Left colon (tissue), 2 donors: Measurements from ENCODE around the gene POMGNT2. TPM values are rescaled to one million over a fixed set of nuclear protein-coding genes. Genes with fewer than 3 reads are reported as not detected.
"Not testable (repeated sequence)": the region's sequence is repeated elsewhere in the genome, so short reads cannot be mapped to it uniquely, and the experiment has no call there.

ENCODE experiments used
- ATAC-seq: fragments of 200-7000 bp; cut with Tn5 transposase; one replicate; pipeline ENCODE4 v1.9.1; 2020; ENCODE audit warnings: mild to moderate bottlenecking, moderate library complexity
- DNase-seq, 2 donors: peaks; one replicate each; pipeline ENCODE4 v3.0.0-alpha.2; 2020
- intact Hi-C, 2 donors: fragments of 100-400 bp; cut with DNase I in 1 of 2; cut with micrococcal nuclease in 1 of 2; formaldehyde crosslinking; loops; one replicate each; pipeline versions ENCODE4 v1.11.2 to v1.14.0; 2022; cut with DNase I, micrococcal nuclease
- total RNA-seq, 2 donors: library from RNA; stranded (reverse); fragmentation: NEBNext Ultra II Directional; extraction: Animal tissue kit (Norgen Biotek cat#: 25700); gene quantifications; one replicate each; pipeline ENCODE4 v1.2.1, GENCODE V29; 2021
- donor health status: DM: no; HTN: no; CAD: no.
- donor health status: DM: yes; HTN: yes; CAD: no.

The POMGNT2 gene
- total RNA-seq, 2 donors from 2014 or later = 3.7 to 5.1 TPM

- ATAC-seq = peak; percentile 61
- no peak for DNase-seq
- intact Hi-C loops = no loop called here
Measured at GRCh38 chr3:43059456-43059855, 46.4 kb downstream of the POMGNT2 start.

DNA sequence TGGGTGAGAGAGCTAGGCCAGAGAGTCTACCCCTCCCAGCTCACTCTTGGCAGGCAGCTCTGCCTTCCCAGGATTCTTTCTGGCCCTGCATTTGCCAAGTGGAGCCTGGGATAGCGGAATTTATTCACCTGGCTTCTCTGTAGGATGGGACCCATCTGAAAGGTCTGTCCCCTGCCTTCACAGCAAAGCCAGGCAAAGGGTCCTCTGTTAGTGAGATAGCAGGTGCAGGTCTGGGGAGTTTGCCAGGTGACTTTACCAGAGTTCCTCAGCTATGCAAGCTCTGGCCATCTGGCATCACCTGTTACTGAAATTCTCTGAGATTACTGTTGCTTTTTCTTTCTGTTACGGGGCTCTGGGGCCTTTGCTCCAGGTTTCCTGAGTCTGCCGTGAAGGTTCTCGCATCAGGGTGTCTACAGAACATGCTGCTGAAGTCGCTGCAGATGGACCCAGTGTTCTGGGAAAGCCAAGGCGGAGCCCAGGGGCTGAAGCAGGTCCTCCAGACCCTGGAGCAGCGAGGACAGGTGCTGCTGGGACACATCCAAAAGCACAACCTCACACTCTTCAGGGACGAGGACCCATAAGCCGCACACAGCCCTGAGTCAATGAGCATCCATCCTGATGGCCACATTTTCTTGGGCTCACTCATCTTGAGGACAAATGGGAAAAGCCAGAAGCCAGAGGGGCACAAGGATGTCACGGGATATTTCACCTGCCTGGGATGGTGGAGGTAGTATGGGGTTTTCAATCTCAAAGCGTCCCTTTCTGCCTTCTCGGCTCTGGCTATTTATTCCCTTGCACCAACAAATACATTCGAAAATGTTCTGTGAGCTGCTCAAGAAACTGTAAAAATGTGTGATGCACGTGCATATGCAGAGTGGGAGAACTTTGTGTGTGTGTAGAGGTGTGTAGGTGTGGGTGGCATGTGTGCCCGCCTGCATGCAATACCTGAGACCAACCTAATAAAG, 49.8 kb downstream of the POMGNT2 start:
- DNase-seq = no peak
- ATAC-seq = no peak
- intact Hi-C loops = no loop called here

DNA sequence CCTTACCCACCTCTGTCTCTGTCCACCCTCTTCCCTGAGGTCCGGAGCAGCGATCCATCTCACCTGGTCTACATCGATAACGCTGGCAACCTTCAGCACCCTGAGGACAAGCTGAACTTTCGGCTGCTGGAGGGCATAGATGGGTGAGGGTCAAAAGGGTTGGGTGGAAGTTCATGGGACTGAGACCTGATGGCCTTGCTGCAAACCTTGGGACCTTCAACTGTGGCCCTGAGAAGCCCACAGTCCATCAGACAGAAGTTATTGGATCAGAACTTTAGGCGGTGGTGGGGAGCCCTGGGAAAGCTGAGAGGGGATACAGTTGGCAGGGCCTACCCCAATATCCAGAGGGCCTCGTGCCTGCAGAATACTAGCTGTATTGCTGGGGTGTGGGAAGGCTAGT, 50.5 kb downstream of the POMGNT2 start:
- intact Hi-C loops = no loop called here
- no peak for DNase-seq
- no peak for ATAC-seq

GRCh38 chr3:43054754-43055153, 51.1 kb downstream of the POMGNT2 start:
- DNase-seq (no peak), ATAC-seq (no peak)
- intact Hi-C loops = no loop called here

DNA sequence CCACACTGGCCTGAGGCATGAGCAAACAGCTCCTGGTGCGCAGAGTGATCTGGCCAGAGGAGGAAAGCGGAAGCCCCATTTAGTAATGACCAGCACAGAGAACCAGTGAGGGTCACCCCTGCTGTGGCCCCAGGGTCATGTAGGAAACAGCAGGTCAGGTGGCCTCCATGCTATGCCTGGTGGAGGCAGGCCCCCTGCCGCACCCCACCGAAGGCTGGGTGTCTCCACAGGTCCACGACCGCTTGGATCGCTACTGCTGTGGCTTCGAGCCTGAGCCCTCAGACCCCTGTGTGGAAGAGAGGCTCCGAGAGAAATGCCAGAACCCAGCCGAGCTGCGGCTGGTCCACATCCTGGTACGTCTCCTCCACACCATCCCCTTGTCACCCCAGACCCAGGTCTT, 52.6 kb downstream of the POMGNT2 start:
- ATAC-seq (no peak), DNase-seq (no peak)
- intact Hi-C loops = no loop called here

DNA sequence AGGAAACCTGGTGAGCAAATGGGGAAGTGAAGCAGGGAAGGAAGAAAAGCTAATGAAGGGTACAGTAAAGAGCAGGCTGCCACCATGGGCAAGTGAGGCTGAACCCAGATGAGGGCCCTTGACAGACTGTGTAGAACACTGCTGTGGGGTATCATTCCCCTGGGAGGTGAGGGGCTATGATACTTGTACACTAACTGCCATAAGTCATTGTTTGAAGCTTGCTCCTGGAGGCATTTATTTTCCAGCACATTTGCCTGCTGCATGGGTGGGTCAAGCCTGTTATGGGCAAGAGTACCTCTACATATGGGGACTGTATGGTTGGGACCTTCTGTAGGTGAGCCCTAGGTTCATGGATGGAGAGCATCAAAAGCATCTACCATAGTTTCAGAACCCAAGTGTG, 57.4 kb downstream of the POMGNT2 start:
- ATAC-seq = no peak
- no peak for DNase-seq
- intact Hi-C loops = no loop called here

GRCh38 chr3:43046583-43046982, 59.3 kb downstream of the POMGNT2 start:
- ATAC-seq = no peak

DNA sequence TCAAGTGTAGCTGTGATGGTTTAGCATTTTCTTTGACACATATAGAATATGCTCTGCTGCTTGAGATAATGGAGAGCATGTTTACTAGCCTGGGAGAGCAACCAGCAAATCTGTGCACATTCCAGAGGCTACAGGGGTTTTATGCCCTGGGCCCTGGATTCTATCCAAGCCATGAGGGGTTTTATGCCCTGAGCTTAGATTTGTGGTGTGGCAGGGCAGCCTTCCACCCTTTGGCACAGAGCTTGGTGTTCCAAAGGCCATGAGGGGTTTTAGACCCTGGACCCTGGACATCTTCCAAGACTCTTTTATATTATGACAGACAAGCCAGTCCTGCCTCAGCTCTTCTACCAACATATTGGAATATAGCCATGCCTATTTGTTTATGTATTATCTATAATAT, 60.8 kb downstream of the POMGNT2 start:
- DNase-seq, intact Hi-C loops, ATAC-seq: not testable (repeated sequence)

More at GRCh38 chr3:43046583-43046982, 59.3 kb downstream of the POMGNT2 start:
- no peak for DNase-seq
- intact Hi-C loops = no loop called here

DNA sequence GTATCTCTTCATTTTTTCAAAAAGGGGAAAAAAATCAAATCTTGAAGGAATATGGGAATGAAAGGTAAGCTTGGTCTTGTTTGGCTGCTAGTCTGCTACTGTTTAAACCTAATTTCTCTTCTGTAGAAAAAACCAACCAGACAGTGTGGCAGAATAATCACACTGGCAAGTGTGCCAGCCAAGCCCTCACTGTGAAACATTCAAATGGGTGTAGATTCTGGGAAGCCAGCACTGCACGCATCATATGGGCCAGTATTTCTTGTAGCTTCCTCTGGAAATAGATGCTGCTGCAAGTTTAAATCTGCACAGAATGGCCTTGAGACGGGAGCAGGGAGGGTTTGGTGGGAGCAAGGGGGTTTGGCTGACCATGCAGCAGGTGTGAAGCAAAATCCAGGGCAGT, 62.1 kb downstream of the POMGNT2 start:
- DNase-seq = no peak
- intact Hi-C loops = no loop called here
- ATAC-seq = no peak

DNA sequence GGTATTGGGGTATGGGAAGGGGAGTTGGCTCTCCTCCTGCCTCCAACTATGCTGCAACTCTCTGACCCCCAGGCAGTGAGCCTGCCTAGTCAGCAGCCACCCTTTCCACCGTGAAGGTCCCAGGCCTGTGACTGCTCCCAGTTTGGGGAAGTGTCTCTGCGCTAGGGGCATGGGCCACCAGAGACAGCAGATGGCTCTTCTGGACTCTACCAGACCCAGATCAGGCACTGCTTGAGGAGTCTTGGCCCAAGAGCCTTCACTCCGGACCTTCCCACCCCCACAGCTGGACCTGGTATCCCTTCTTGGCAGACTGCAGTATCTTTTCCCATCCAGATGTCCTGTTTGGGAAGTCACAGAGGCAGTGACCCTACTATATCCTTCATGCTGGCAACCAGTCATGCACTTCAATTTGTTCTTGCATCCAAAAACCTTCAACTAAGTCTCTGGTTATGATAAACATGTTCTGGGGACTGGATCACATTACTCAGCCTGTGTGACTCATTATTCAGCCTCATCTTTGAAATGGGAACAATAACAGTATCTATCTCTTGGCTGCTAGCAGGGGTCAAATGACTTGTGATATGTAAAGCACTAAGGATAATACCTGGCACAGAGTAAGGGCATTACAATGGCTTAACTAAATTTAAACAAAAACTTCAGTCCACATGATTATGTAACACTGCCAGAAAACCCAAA, 62.7 kb downstream of the POMGNT2 start:
- ATAC-seq = no peak

GRCh38 chr3:43041517-43041916, 64.4 kb downstream of the POMGNT2 start:
- intact Hi-C loops = no loop called here

More for the DNA sequence above, 62.7 kb downstream of the POMGNT2 start:
- intact Hi-C loops = no loop called here
- peak in 1 of 2 donors; percentile 13 for DNase-seq

GRCh38 chr3:43038010-43038409, 67.9 kb downstream of the POMGNT2 start:
- ATAC-seq (no peak), DNase-seq (no peak)
- intact Hi-C loops = no loop called here

More at GRCh38 chr3:43041517-43041916, 64.4 kb downstream of the POMGNT2 start:
- no peak for ATAC-seq
- no peak for DNase-seq

DNA sequence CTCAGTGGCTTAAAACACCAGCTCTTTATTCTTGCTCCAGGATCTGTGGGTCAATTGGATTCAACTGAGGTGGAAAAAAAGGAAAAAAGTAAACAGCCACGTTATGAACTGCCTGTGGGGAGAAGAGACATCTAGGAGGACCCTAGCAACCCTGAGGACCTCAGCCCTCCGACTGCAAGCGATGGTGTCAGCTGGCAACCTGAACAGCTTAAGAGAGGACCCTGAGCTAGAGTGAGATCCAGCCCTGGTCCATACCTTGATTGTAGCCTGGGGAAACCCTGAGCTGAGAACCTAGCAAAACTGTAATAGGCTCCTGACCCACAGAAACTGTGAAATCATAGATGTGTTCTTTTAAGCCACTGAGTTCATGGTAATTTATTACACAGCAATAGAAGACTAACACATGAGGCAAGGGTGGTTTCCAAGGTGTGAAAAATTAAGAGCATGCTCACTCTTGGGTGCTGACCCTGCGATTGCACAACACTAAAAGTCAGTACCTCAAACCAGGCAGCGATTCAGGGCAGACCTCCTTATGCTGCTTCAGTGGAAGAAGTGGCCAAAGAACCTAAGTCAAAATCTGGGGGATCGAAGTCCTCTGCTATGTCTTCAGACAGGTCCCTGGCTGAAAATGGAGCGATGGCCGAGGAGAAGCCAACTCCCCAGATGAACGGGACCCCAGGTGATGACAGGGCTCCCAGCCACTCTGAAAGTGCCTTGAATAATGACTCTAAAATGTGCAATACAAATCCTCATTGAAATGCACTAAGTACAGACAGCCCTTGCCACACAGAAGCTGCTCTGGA, 69.1 kb downstream of the POMGNT2 start:
- no peak for DNase-seq
- no peak for ATAC-seq
- intact Hi-C loops = no loop called here

DNA sequence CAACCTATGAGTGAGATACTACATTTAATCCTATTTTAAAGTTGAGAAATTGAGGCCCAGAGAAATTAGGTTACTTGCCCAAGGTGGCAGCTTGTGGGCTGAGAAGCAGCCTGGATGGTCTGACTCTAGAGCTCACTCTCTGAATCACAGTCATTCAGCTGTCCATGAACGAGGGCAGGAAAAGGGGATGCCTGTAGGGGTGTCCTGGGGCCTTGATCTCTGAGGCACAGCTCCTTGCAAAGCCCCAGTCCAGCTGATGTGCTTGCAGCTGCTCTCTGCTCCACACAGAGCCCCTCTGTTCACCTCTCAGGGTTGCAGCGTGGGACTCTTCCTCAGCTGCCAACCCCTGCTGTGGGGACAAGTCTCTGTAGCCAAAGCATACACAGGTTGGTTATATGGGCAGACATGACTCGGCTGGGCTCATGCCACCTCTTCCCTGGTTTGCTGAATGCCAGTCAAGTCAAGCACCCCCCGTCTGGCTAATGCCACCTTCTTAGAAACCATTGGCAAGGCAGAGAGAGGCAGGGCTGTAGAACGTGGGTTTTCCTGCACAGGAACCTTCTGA, 70.0 kb downstream of the POMGNT2 start:
- intact Hi-C loops = no loop called here
- DNase-seq = no peak
- ATAC-seq = no peak

- no peak for DNase-seq
- intact Hi-C loops = no loop called here
- ATAC-seq = no peak
Measured at GRCh38 chr3:43034911-43035310, 71.0 kb downstream of the POMGNT2 start.

DNA sequence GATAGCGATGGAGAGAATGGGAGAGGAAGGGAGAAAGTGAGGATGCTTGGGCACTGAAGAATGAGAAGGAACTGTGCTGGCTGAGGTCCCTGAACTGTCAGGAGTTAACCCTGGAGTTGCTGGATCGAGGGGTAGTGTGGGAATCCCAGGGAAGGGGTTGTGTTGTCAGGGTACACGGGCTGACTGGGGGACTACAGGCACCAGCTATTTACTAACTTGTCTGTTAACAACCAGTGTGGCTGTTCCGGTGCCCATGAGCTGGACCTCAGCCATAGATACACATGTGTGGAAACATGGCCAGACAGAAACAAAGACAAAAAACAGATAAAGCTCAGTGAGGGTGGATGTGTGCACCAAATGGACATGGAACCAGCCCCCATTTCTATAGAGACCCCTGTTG, 71.7 kb downstream of the POMGNT2 start:
- ATAC-seq (no peak), DNase-seq (no peak)
- intact Hi-C loops = no loop called here

GRCh38 chr3:43032646-43033628, 72.9 kb downstream of the POMGNT2 start:
- no peak for ATAC-seq

More at GRCh38 chr3:43032646-43033628, 72.9 kb downstream of the POMGNT2 start:
- intact Hi-C loops = no loop called here
- DNase-seq = no peak
